K562 (cell line): ENCODE results near the gene VDAC2. TPM values are rescaled to one million over a fixed set of nuclear protein-coding genes. Genes with fewer than 3 reads are reported as not detected.

Experiments used
- CCAR2 ChIP-seq: fragments of 200-400 bp; formaldehyde crosslinking; IDR thresholded peaks from 2 replicates; pipeline ENCODE4 v1.6.1; 2017; ENCODE audit warnings: mild to moderate bottlenecking, low read depth, low read length
- NR2F6 ChIP-seq: fragments of 450-650 bp; formaldehyde crosslinking; IDR thresholded peaks from 2 replicates; pipeline ENCODE4 v1.4.0; 2020; ENCODE audit warnings: mild to moderate bottlenecking
- RBFOX2 ChIP-seq: fragments of 200-400 bp; formaldehyde crosslinking; IDR thresholded peaks from 2 replicates; pipeline ENCODE4 v1.6.1; 2017; ENCODE audit warnings: low read depth, mild to moderate bottlenecking, low read length, moderate library complexity
- ZKSCAN3 ChIP-seq: fragments of 250-450 bp; sonication (Bioruptor Pico); IDR thresholded peaks from 2 replicates; pipeline ENCODE4 v1.4.0; 2020
- ZNF232 ChIP-seq: sonication (generic); formaldehyde crosslinking; IDR thresholded peaks from 2 replicates; pipeline ENCODE4 v1.8.0; 2022; ENCODE audit warnings: mild to moderate bottlenecking, missing genetic modification reagents
- ZNF41 ChIP-seq: fragments of 250-450 bp; sonication (Bioruptor Pico); conservative IDR thresholded peaks from 2 replicates; pipeline ENCODE4 v1.4.0; 2020; ENCODE audit warnings: mild to moderate bottlenecking
- polyA plus RNA-seq, 8 experiments: library from polyadenylated mRNA; depleted of rRNA in 4 of 8; stranded (reverse) in 5 of 8; unstranded in 3 of 8; fragments of >200 nt; fragmentation: Nextera tagmentation in 2 of 8; fragmentation: Illumina TruSeq in 1 of 8; extraction: Ambion mirVana in 2 of 8; extraction: Trizol in 1 of 8; gene quantifications; 2 replicates each; pipeline versions ENCODE4 v1.2.1 to v1.2.3, GENCODE V29; 2011 to 2014; ENCODE audit warnings: inconsistent platforms in 1 of 8, missing spikeins in 1 of 8
- total RNA-seq, 7 experiments: library from RNA; depleted of rRNA in 6 of 7; stranded (reverse); fragments of >200 nt in 6 of 7; fragmentation: Illumina TruSeq in 2 of 7; extraction: Trizol in 2 of 7; gene quantifications; 2 replicates each; pipeline versions ENCODE4 v1.2.1 to v1.2.3, GENCODE V29; 2011 to 2021; ENCODE audit warnings: low replicate concordance in 1 of 7
- TF ChIP-seq, protein P1 (sequence below): IDR thresholded peaks from 2 replicates; pipeline ENCODE4 v1.6.1; 2016; ENCODE audit warnings: missing genetic modification characterization, missing compliant biosample characterization
- TF ChIP-seq, protein P2 (sequence below), 2 experiments: fragments of 450-650 bp in 1 of 2; IDR thresholded peaks; 2 replicates each; pipeline ENCODE4 v1.6.1; 2011 to 2017; ENCODE audit warnings: low read depth in 2 of 2, antibody characterized with exemption in 1 of 2, borderline replicate concordance in 1 of 2, low read length in 1 of 2, mild to moderate bottlenecking in 1 of 2, mixed read lengths in 1 of 2; ENCODE audit not compliant: control insufficient read depth in 1 of 2
- TF ChIP-seq, protein P3 (sequence below), 2 experiments: IDR thresholded peaks; 2 replicates each; pipeline ENCODE4 v1.6.1; 2011; ENCODE audit warnings: borderline replicate concordance in 1 of 2, control low read depth in 1 of 2, low read depth in 1 of 2, low read length in 1 of 2, mild to moderate bottlenecking in 1 of 2, mixed read lengths in 1 of 2, moderate library complexity in 1 of 2; ENCODE audit not compliant: insufficient read depth in 1 of 2, insufficient read length in 1 of 2, poor library complexity in 1 of 2, severe bottlenecking in 1 of 2; ENCODE audit errors: extremely low read depth in 1 of 2
- TF ChIP-seq, protein P4 (sequence below): sonication (generic); formaldehyde crosslinking; IDR thresholded peaks from 2 replicates; pipeline ENCODE4 v1.8.0; 2022; ENCODE audit warnings: mild to moderate bottlenecking, missing genetic modification reagents
- TF ChIP-seq, protein P5 (sequence below): fragments of 450-650 bp; formaldehyde crosslinking; IDR thresholded peaks from 2 replicates; pipeline ENCODE4 v1.4.0; 2020; ENCODE audit warnings: mild to moderate bottlenecking, moderate library complexity

The VDAC2 gene
- total and polyA plus RNA-seq, 9 of the 15 experiments (the other 6 are each of a cell fraction or from before 2014, with no cell fraction given): 139 to 450 (median 250) TPM

DNA sequence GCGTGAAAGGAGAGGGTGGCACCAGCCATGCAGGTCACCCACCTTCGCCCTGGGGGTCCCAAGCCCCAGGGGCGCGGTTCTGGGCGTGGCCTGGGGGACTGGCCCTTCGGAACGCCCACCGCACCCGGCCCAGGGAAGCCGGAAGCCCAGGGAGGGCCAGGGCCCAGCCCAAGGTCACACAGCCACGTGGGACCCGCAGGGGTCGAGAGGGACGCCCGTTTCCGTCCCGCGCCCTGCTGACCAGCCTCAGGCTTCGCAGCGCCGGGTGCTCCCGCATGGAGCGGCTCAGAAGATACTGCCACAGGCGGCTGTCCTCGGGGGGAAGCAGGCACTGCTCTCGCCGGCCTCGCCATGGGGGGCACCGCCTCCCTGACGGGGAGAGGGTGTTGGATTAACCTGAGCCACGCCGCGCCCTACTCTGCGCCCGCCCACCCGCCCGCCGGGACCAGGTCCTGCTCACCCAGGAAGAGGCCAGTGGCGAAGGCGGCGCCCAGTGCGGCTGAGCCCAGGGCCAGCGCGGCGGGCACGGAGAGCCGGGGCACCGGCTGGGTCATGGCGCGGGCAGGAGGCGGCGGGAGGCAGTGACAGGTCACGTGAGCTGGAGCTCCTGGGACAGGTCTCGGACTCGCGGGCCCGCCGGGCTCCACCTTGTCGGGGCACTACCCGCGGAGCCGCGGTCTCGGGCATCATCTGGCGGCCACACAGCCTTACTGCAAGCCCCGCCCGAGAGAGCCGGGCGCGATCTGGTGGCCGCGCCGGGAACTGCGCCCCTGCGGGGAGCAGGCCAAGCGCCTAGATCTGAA is 25.0 kb downstream of the VDAC2 start, which contains the start of gene COMTD1 (continued):
- TF ChIP-seq, protein P1, sequence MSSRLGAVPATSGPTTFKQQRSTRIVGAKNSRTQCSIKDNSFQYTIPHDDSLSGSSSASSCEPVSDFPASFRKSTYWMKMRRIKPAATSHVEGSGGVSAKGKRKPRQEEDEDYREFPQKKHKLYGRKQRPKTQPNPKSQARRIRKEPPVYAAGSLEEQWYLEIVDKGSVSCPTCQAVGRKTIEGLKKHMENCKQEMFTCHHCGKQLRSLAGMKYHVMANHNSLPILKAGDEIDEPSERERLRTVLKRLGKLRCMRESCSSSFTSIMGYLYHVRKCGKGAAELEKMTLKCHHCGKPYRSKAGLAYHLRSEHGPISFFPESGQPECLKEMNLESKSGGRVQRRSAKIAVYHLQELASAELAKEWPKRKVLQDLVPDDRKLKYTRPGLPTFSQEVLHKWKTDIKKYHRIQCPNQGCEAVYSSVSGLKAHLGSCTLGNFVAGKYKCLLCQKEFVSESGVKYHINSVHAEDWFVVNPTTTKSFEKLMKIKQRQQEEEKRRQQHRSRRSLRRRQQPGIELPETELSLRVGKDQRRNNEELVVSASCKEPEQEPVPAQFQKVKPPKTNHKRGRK (tag): no peak
- TF ChIP-seq, protein P2, sequence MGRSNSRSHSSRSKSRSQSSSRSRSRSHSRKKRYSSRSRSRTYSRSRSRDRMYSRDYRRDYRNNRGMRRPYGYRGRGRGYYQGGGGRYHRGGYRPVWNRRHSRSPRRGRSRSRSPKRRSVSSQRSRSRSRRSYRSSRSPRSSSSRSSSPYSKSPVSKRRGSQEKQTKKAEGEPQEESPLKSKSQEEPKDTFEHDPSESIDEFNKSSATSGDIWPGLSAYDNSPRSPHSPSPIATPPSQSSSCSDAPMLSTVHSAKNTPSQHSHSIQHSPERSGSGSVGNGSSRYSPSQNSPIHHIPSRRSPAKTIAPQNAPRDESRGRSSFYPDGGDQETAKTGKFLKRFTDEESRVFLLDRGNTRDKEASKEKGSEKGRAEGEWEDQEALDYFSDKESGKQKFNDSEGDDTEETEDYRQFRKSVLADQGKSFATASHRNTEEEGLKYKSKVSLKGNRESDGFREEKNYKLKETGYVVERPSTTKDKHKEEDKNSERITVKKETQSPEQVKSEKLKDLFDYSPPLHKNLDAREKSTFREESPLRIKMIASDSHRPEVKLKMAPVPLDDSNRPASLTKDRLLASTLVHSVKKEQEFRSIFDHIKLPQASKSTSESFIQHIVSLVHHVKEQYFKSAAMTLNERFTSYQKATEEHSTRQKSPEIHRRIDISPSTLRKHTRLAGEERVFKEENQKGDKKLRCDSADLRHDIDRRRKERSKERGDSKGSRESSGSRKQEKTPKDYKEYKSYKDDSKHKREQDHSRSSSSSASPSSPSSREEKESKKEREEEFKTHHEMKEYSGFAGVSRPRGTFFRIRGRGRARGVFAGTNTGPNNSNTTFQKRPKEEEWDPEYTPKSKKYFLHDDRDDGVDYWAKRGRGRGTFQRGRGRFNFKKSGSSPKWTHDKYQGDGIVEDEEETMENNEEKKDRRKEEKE (IDR thresholded peaks at IDR 0.05; ENCODE audit: borderline replicate concordance in 1 of 2, control insufficient read depth in 1 of 2, low read depth in 2 of 2, low read length in 1 of 2): peak in 1 of 2 experiments; percentile 49; a peak in 1 of 4 replicates
- TF ChIP-seq NR2F6 (CRISPR knock-in tag): peak; percentile 65; the same call in 1 of the 2 replicates
- 0 out of 2 replicates have a peak, but pooled peaks have one; percentile 13 for TF ChIP-seq ZNF41
- 0 out of 2 replicates have a peak, but pooled peaks have one; percentile 10 for TF ChIP-seq ZNF232 (CRISPR knock-in tag)
- TF ChIP-seq, protein P3, sequence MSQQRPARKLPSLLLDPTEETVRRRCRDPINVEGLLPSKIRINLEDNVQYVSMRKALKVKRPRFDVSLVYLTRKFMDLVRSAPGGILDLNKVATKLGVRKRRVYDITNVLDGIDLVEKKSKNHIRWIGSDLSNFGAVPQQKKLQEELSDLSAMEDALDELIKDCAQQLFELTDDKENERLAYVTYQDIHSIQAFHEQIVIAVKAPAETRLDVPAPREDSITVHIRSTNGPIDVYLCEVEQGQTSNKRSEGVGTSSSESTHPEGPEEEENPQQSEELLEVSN (IDR thresholded peaks at IDR 0.05; ENCODE audit: borderline replicate concordance in 1 of 2, extremely low read depth in 1 of 2, insufficient read depth in 1 of 2, insufficient read length in 1 of 2, low read depth in 1 of 2, low read length in 1 of 2, poor library complexity in 1 of 2, severe bottlenecking in 1 of 2): peak; percentile 76 to 89
- peak; percentile 84 for TF ChIP-seq RBFOX2
- TF ChIP-seq, protein P4, sequence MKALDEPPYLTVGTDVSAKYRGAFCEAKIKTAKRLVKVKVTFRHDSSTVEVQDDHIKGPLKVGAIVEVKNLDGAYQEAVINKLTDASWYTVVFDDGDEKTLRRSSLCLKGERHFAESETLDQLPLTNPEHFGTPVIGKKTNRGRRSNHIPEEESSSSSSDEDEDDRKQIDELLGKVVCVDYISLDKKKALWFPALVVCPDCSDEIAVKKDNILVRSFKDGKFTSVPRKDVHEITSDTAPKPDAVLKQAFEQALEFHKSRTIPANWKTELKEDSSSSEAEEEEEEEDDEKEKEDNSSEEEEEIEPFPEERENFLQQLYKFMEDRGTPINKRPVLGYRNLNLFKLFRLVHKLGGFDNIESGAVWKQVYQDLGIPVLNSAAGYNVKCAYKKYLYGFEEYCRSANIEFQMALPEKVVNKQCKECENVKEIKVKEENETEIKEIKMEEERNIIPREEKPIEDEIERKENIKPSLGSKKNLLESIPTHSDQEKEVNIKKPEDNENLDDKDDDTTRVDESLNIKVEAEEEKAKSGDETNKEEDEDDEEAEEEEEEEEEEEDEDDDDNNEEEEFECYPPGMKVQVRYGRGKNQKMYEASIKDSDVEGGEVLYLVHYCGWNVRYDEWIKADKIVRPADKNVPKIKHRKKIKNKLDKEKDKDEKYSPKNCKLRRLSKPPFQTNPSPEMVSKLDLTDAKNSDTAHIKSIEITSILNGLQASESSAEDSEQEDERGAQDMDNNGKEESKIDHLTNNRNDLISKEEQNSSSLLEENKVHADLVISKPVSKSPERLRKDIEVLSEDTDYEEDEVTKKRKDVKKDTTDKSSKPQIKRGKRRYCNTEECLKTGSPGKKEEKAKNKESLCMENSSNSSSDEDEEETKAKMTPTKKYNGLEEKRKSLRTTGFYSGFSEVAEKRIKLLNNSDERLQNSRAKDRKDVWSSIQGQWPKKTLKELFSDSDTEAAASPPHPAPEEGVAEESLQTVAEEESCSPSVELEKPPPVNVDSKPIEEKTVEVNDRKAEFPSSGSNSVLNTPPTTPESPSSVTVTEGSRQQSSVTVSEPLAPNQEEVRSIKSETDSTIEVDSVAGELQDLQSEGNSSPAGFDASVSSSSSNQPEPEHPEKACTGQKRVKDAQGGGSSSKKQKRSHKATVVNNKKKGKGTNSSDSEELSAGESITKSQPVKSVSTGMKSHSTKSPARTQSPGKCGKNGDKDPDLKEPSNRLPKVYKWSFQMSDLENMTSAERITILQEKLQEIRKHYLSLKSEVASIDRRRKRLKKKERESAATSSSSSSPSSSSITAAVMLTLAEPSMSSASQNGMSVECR (CRISPR knock-in tag): peak; percentile 76
- TF ChIP-seq, protein P5, sequence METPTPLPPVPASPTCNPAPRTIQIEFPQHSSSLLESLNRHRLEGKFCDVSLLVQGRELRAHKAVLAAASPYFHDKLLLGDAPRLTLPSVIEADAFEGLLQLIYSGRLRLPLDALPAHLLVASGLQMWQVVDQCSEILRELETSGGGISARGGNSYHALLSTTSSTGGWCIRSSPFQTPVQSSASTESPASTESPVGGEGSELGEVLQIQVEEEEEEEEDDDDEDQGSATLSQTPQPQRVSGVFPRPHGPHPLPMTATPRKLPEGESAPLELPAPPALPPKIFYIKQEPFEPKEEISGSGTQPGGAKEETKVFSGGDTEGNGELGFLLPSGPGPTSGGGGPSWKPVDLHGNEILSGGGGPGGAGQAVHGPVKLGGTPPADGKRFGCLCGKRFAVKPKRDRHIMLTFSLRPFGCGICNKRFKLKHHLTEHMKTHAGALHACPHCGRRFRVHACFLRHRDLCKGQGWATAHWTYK (CRISPR knock-in tag): peak; percentile 66; the same call in 1 of the 2 replicates
- no peak for TF ChIP-seq CCAR2
- TF ChIP-seq ZKSCAN3 (CRISPR knock-in tag): no peak
